Right cardiac atrium (tissue), 5 donors: ENCODE results near the gene CDH4. TPM values are rescaled to one million over a fixed set of nuclear protein-coding genes. Genes with fewer than 3 reads are reported as not detected.

Experiments used
- ATAC-seq, 2 donors: fragments of 200-7000 bp; cut with Tn5 transposase; one replicate each; pipeline versions ENCODE4 v1.8.0 to v1.9.1; 2020; ENCODE audit warnings: moderate library complexity in 2 of 2, mild to moderate bottlenecking in 1 of 2
- DNase-seq, 3 donors: peaks; one replicate each; pipeline ENCODE4 v3.0.0-alpha.2; 2020
- H3K27ac ChIP-seq: one replicate; pipeline ENCODE4 v1.5.1; 2013; ENCODE audit warnings: mild to moderate bottlenecking, low read length, control low read depth, moderate library complexity
- H3K27me3 ChIP-seq: one replicate; pipeline ENCODE4 v1.6.1; 2013; ENCODE audit not compliant: control insufficient read depth, insufficient read depth
- H3K4me1 ChIP-seq: one replicate; pipeline ENCODE4 v1.6.1; 2013; ENCODE audit warnings: low read length; ENCODE audit not compliant: control insufficient read depth, insufficient read depth
- H3K4me3 ChIP-seq: one replicate; pipeline ENCODE4 v1.5.1; 2013; ENCODE audit warnings: low read length, control low read depth
- H3K9me3 ChIP-seq: one replicate; pipeline ENCODE4 v1.6.1; 2013; ENCODE audit warnings: low read length; ENCODE audit not compliant: control insufficient read depth
- WGBS: extraction: QIAGEN DNeasy Blood & Tissue Kit; methylation state at CpG from one replicate; pipeline ENCODE4 v1.1.7; 2013; 5-methylcytosine and 5-hydroxymethylcytosine counted together
- intact Hi-C, 4 donors: fragments of 100-400 bp; cut with DNase I; formaldehyde crosslinking; loops; one replicate each; pipeline versions ENCODE4 v1.11.0 to v1.14.0; 2022 to 2023
- polyA plus RNA-seq: library from polyadenylated mRNA; stranded (reverse); fragments of 200-250 nt; gene quantifications from one replicate; pipeline ENCODE4 v1.2.3, GENCODE V29; 2013
- total RNA-seq, 4 donors: library from RNA; stranded (reverse); fragmentation: NEBNext Ultra II Directional; extraction: Animal tissue kit (Norgen Biotek cat#: 25700); gene quantifications; one replicate each; pipeline ENCODE4 v1.2.1, GENCODE V29; 2021
- donor health status: healthy with polysubstance abuse.
- donor health status: DM: no; HTN: yes; CAD: no.
- donor health status: DM: no; HTN: no; CAD: no.
- donor health status: DM: no; HTN: yes; CAD: no; lungs with severe emphysema.
- donor health status: DM: yes; HTN: yes; CAD: no.

Gene CDH4
- total and polyA plus RNA-seq, 5 donors = 0.21 to 1.0 (median 0.39) TPM

DNA sequence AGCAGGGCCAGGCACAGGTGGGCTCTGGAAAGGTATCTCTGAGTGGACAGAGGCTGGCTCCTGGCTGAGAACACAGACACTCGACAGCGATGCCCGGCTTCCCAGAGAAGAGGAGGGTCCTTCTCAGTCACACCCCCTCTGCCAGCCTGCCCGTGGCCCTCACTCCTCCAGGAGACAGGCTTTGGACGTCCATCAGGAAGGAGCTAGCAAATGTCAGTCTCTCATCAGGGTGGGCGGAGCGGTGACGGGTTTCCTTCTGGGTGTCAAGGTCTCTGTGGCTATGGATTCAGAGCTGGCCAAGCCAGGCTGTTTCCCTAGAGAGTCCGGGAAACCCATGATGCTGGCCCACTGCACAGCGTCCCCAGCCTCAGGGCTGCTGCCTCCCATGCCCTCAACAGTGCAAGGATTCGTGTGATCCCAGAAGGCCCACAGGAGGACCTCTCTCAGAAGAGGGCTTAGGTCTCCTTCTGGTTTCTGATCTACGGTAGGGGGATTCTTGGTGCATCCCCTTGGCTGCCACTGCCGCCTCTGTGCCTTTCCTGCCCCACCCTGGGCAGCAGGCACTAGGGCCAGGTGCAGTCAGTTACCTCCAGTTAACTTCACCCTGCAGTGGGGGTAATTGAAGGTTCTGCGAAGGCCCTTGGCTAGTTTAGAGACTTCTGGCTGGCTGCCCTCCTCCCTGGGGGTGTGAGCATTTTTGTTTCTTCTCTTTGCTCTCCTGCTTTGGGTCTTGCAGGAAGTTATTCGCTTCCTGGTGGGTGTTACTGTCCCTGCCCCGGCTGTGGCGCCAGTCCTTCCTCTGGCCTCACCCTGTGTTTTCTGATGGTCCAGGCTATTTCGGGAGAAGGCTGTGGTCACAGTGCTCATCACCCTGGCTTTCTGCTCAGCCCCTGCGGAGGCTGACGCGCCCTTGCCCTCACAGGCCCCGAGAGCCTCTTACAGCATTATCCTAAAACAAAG, 80.2 kb downstream of the CDH4 start:
- no peaks in the 10 kb centered on the region for H3K27me3 ChIP-seq
- H3K4me3 ChIP-seq = no peak overlapping the region
- H3K27ac ChIP-seq = no peak overlapping the region
- no peaks in the 10 kb centered on the region for H3K9me3 ChIP-seq
- no peak for DNase-seq
- ATAC-seq = peak in 1 of 2 donors; percentile 63
- no peaks in the 10 kb centered on the region for H3K4me1 ChIP-seq
- intact Hi-C loops = no loop called here
- WGBS = 60% methylated on average over 22 of the region's 22 CpGs

- intact Hi-C loops = no loop called here
- no peak overlapping the region for H3K4me3 ChIP-seq
- no peaks in the 10 kb centered on the region for H3K27me3 ChIP-seq
- WGBS = 79% methylated on average over 9 of the region's 9 CpGs
- DNase-seq (no peak), ATAC-seq (no peak)
- no peaks in the 10 kb centered on the region for H3K4me1 ChIP-seq
- no peak overlapping the region for H3K27ac ChIP-seq
- H3K9me3 ChIP-seq = no peaks in the 10 kb centered on the region
These were observed 81.5 kb downstream of the CDH4 start for GRCh38 chr20:61333484-61334108.

DNA sequence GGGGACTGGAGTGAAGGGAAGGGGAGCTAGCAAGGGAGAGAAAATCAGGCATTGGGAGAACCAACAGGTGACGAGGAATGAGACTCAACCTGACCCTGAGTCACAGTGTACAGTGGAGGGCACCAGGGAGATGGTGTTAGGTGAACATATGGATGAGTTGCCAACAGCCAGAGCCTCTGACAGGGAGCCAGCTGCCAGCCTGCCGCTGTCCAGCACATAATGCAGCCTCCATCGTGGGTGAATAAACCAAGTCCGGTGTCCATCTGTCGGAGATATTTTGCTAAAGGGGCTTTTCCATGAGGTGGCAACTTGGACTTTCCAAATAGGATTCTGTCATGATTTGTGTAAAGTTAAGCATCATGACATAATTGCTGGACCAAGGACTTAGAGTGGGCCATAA, 88.1 kb downstream of the CDH4 start:
- intact Hi-C loops = no loop called here
- ATAC-seq = no peak
- Histone ChIP-seq H3K4me3 (no peak overlapping the region), H3K27me3 (no peaks in the 10 kb centered on the region), H3K4me1 (no peaks in the 10 kb centered on the region), H3K27ac (no peak overlapping the region), H3K9me3 (no peaks in the 10 kb centered on the region)
- DNase-seq = no peak
- WGBS = 69% methylated on average over 5 of the region's 5 CpGs

DNA sequence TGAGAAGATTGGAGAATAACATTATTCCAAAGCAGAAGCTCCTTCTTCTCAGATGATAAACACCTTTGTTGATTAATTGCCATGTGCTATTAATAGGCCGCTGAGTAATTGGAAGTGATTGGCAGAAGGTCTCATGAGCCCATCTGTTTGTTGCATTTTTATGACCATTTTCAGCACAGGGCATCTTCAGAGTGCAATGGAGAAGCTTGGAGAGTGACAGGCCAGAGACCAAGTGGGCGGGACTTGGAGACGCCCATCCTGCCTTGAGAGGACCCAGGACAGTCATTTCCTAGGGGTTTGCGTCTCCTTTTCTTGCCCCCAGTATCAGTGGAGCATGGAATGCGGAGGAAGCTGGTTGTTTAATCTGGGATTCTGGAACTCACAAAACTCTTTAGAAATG, 89.5 kb downstream of the CDH4 start:
- no peak for ATAC-seq
- H3K27me3 ChIP-seq = no peaks in the 10 kb centered on the region
- H3K9me3 ChIP-seq = no peaks in the 10 kb centered on the region

GRCh38 chr20:61343934-61344333, 91.9 kb downstream of the CDH4 start:
- Histone ChIP-seq H3K27ac (no peak overlapping the region), H3K9me3 (no peaks in the 10 kb centered on the region), H3K27me3 (no peaks in the 10 kb centered on the region), H3K4me1 (no peaks in the 10 kb centered on the region), H3K4me3 (no peak overlapping the region)
- no peak for ATAC-seq
- intact Hi-C loops = no loop called here
- DNase-seq = no peak
- 76% methylated on average over 9 of the region's 9 CpGs for WGBS

More for the DNA sequence above, 89.5 kb downstream of the CDH4 start:
- H3K4me1 ChIP-seq = no peaks in the 10 kb centered on the region
- H3K27ac ChIP-seq = no peak overlapping the region
- intact Hi-C loops = no loop called here
- H3K4me3 ChIP-seq = no peak overlapping the region
- DNase-seq = no peak
- 87% methylated on average over 5 of the region's 5 CpGs for WGBS

- H3K27me3 ChIP-seq = no peaks in the 10 kb centered on the region
- no peaks in the 10 kb centered on the region for H3K4me1 ChIP-seq
- no peak overlapping the region for H3K4me3 ChIP-seq
- no peak for ATAC-seq
- H3K9me3 ChIP-seq = no peaks in the 10 kb centered on the region
- 62% methylated on average over 8 of the region's 8 CpGs for WGBS
- H3K27ac ChIP-seq = no peak overlapping the region
- intact Hi-C loops = no loop called here
- no peak for DNase-seq
These were observed 93.6 kb downstream of the CDH4 start for GRCh38 chr20:61345656-61346055.

DNA sequence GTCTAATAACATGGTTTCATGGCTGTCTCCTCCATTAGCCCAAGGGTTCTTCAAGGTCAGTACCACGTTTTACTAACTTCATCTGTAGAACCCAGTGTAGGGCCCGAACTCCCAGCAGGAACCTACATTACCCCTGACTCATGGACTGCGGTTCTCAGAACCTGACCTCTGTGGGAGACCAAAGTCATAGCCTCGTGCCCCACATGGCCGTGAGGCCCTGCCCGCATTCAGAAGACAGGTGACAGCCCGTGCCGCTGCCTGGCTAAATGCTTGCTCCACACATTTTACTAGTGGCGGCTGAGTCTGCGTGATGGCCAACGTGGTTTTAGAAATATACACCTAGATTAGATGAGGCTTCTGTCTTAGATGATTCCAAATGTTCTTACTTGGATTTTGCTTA, 94.9 kb downstream of the CDH4 start:
- ATAC-seq = no peak
- no peak overlapping the region for H3K4me3 ChIP-seq
- H3K27me3 ChIP-seq = no peaks in the 10 kb centered on the region
- 88% methylated on average over 11 of the region's 11 CpGs for WGBS
- intact Hi-C loops = no loop called here
- no peak overlapping the region for H3K27ac ChIP-seq
- no peaks in the 10 kb centered on the region for H3K4me1 ChIP-seq
- H3K9me3 ChIP-seq = no peaks in the 10 kb centered on the region
- no peak for DNase-seq

DNA sequence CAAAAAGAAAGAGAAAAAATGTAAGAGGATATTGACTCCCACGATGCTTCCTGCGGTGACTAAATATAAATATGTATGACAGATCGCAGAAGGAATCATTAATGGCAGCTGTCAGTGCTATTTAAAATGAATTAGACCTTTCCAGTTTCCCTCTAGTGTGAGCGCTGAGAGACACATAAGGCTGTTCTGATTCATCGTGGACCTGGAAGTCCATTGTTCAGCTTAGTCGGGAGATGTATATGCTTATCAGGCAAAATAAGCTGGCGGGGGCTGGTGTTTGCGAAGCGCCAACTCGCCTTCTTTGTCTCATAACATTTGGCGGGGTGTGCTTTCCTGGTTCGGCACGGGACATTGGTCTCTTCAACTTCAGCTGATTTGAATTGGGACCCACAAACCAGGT, 95.4 kb downstream of the CDH4 start:
- intact Hi-C loops = no loop called here
- H3K27me3 ChIP-seq = no peaks in the 10 kb centered on the region
- H3K9me3 ChIP-seq = no peaks in the 10 kb centered on the region
- no peak overlapping the region for H3K4me3 ChIP-seq
- DNase-seq (no peak), ATAC-seq (no peak)
- H3K27ac ChIP-seq = no peak overlapping the region
- H3K4me1 ChIP-seq = no peaks in the 10 kb centered on the region
- 82% methylated on average over 13 of the region's 13 CpGs for WGBS

DNA sequence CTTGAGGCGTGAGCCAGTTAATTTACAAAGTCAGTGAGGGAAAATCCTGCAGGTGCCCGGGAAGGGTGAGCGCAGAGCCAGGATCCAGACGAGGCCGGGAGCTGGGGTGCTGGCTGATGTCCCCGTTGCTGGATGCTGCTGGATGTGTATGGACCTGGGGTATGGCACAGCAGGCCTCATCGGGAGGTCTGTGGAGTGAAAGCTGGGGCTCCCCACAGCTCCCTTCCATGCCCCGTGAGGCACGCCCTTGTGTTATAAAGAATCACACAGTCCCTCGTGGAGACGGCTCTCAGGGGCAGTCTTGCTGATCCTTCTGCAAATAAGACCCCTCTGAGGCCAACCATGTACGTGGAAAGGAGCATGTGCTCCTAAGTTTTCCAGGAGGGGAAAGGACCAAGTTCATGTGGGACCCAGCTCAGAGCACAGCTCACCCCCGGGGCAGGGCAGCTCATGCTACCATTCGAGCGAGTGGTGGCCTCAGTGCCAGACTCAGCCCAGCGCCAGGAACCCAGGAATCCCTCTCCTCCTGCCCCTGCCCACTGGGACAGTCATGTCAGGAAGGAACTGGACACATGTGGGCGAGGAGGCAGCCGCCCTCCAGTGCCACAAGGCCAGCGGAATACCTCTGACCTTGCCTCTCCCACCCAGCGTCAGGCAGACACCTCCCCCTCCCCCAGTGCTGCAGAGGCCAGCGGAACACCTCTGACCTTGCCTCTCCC, 97.5 kb downstream of the CDH4 start:
- H3K27me3 ChIP-seq = no peaks in the 10 kb centered on the region
- H3K27ac ChIP-seq = no peak overlapping the region
- DNase-seq = no peak
- ATAC-seq = no peak
- intact Hi-C loops = no loop called here
- no peak overlapping the region for H3K4me3 ChIP-seq
- H3K9me3 ChIP-seq = no peaks in the 10 kb centered on the region
- no peaks in the 10 kb centered on the region for H3K4me1 ChIP-seq
- 82% methylated on average over 21 of the region's 21 CpGs for WGBS

DNA sequence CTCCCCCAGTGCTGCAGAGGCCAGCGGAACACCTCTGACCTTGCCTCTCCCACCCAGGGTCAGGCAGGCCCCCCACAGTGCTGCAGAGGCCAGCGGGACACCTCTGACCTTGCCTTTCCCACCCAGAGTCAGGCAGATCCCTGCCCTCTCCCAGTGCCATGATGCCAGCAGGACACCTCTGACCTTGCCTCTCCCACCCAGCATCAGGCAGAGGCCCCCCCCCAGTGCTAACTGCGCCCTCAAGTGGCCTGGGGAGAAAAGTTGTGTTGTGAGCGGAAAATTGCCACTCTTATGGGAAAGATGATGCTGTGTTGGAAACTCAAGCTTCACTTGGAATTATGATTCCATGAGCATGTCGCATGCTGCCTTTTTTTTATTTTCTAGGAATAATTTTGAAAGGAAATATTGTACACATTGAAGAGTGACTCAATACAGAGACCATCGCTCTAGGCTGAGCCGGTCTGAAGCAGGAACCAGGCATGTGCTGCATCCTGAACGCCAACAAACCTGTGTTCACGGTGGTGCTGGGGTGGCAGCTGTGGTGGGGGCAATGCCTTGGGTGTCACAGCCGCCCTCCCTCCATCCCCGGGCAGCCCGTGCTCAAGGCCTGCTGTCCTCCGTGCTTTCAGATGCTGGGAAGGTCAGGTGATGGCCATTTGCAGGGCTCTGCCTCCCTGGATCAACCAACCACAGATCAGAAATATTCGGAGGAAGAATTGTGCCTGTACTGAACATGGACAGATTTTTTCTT, 98.6 kb downstream of the CDH4 start:
- H3K27ac ChIP-seq = no peak overlapping the region
- intact Hi-C loops = no loop called here
- DNase-seq (no peak), ATAC-seq (no peak)
- no peaks in the 10 kb centered on the region for H3K9me3 ChIP-seq
- no peaks in the 10 kb centered on the region for H3K27me3 ChIP-seq
- no peak overlapping the region for H3K4me3 ChIP-seq
- 79% methylated on average over 14 of the region's 14 CpGs for WGBS
- H3K4me1 ChIP-seq = no peaks in the 10 kb centered on the region
